Measurements from ENCODE around the gene CASP14.

The CASP14 gene

DNA sequence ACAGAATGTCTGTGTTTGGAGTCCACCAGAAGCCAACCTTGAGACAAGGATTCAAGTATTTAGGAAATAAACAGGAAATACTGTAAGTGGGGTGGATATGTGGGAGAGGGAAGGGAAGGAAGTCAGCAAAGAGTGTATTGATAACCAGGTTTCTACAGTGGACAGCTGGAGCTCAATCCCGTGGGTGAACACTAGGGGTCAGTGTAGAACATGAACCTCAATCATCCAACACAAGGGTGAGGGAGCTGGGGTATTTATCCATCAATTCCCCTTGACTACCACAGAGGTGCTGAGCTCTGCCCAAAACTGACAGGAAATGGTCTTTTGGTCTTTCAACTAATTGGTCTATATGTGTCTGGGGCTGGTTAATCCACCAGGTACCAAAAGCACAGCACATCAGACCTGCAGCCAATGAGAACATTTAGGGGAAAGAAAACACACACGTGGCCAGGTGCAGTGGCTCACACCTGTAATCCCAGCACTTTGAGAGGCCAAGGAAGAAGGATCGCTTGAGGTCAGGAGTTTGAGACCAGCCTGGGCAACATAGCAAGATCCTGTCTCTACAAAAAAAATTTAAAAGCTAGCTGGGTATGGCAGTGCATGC is 52.3 kb downstream of the CASP14 start:
- Histone ChIP-seq H3K27ac (ENCODE audit: low read length) (no peak overlapping the region), H3K4me3 (ENCODE audit: low read length) (no peak overlapping the region), H3K9me3 (ENCODE audit: control insufficient read depth, low read depth, low read length) (no peaks in the 10 kb centered on the region), H3K36me3 (ENCODE audit: control insufficient read depth, low read depth, low read length) (no peaks in the 10 kb centered on the region), H3K27me3 (ENCODE audit: control insufficient read depth, insufficient read depth, low read length) (no peaks in the 10 kb centered on the region), H3K4me1 (ENCODE audit: control insufficient read depth, low read depth, low read length) (peaks cover 2% of the 10 kb centered on the region), H3K9ac (ENCODE audit: low read length) (no peak overlapping the region)

- H3K4me1 ChIP-seq (ENCODE audit: control insufficient read depth, low read depth, low read length): peaks cover 12% of the 10 kb centered on the region
- no peak overlapping the region for H3K4me3 ChIP-seq (ENCODE audit: low read length)
- H3K9me3 ChIP-seq (ENCODE audit: control insufficient read depth, low read depth, low read length): no peaks in the 10 kb centered on the region
- H3K36me3 ChIP-seq (ENCODE audit: control insufficient read depth, low read depth, low read length): no peaks in the 10 kb centered on the region
- no peaks in the 10 kb centered on the region for H3K27me3 ChIP-seq (ENCODE audit: control insufficient read depth, insufficient read depth, low read length)
- H3K27ac ChIP-seq (ENCODE audit: low read length): no peak overlapping the region
- no peak overlapping the region for H3K9ac ChIP-seq (ENCODE audit: low read length)
Measured at GRCh38 chr19:15104003-15104402, 54.7 kb downstream of the CASP14 start.

- H3K27me3 ChIP-seq (ENCODE audit: control insufficient read depth, insufficient read depth, low read length): no peaks in the 10 kb centered on the region
- H3K9ac ChIP-seq (ENCODE audit: low read length): no peak overlapping the region
- no peaks in the 10 kb centered on the region for H3K9me3 ChIP-seq (ENCODE audit: control insufficient read depth, low read depth, low read length)
Measured at GRCh38 chr19:15104411-15104810, 55.1 kb downstream of the CASP14 start.

DNA sequence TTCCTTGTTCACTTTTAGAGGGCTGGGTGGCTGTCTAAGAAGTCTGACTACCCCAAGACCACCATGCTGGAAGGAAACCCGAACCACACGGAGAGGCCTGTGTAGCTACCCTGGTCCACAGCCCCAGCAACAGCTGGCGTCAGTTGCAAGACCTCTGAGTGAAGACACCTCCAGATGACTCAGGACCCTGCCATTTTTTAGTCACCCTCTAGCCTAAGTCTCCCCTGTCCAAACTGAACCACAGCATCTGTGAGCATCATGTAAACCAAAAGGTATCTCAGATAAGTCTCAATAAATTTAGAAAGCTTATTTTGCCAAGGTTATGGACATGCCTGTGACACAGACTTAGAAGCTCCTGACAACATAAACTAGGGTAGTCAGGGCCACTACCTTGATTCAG is 55.8 kb downstream of the CASP14 start:
- Histone ChIP-seq H3K4me3 (ENCODE audit: low read length) (no peak overlapping the region), H3K27ac (ENCODE audit: low read length) (no peak overlapping the region), H3K4me1 (ENCODE audit: control insufficient read depth, low read depth, low read length) (peaks cover 12% of the 10 kb centered on the region), H3K9me3 (ENCODE audit: control insufficient read depth, low read depth, low read length) (no peaks in the 10 kb centered on the region), H3K27me3 (ENCODE audit: control insufficient read depth, insufficient read depth, low read length) (no peaks in the 10 kb centered on the region), H3K36me3 (ENCODE audit: control insufficient read depth, low read depth, low read length) (no peaks in the 10 kb centered on the region), H3K9ac (ENCODE audit: low read length) (no peak overlapping the region)

More at GRCh38 chr19:15104411-15104810, 55.1 kb downstream of the CASP14 start:
- Histone ChIP-seq H3K27ac (ENCODE audit: low read length) (no peak overlapping the region), H3K36me3 (ENCODE audit: control insufficient read depth, low read depth, low read length) (no peaks in the 10 kb centered on the region), H3K4me3 (ENCODE audit: low read length) (no peak overlapping the region), H3K4me1 (ENCODE audit: control insufficient read depth, low read depth, low read length) (peaks cover 12% of the 10 kb centered on the region)

- no peaks in the 10 kb centered on the region for H3K9me3 ChIP-seq (ENCODE audit: control insufficient read depth, low read depth, low read length)
- H3K4me3 ChIP-seq (ENCODE audit: low read length): peak within 1 kb of the TSS; percentile 65
- no peaks in the 10 kb centered on the region for H3K27me3 ChIP-seq (ENCODE audit: control insufficient read depth, insufficient read depth, low read length)
- H3K4me1 ChIP-seq (ENCODE audit: control insufficient read depth, low read depth, low read length): peaks cover 12% of the 10 kb centered on the region
- no peak within 1 kb of the TSS for H3K27ac ChIP-seq (ENCODE audit: low read length)
- H3K36me3 ChIP-seq (ENCODE audit: control insufficient read depth, low read depth, low read length): peaks cover 21% of the 10 kb centered on the region
- H3K9ac ChIP-seq (ENCODE audit: low read length): peak within 1 kb of the TSS; percentile 73
Measured at GRCh38 chr19:15107061-15108010, 58.1 kb downstream of the CASP14 start, which contains the start of gene SYDE1. SYDE1 (plus strand) TSS chr19:15107401; CDS start chr19:15107434, 33 bp downstream.

Measured in iPS-18a (cell line).